HG02870 (cell line): ENCODE results near the gene FBXL7.

Source experiments
- ATAC-seq: cut with Tn5 transposase; IDR thresholded peaks from one replicate; pipeline ENCODE4 v1.9.1; 2021; ENCODE audit warnings: mild to moderate bottlenecking, moderate library complexity; ENCODE audit not compliant: unreplicated experiment

FBXL7 gene

DNA sequence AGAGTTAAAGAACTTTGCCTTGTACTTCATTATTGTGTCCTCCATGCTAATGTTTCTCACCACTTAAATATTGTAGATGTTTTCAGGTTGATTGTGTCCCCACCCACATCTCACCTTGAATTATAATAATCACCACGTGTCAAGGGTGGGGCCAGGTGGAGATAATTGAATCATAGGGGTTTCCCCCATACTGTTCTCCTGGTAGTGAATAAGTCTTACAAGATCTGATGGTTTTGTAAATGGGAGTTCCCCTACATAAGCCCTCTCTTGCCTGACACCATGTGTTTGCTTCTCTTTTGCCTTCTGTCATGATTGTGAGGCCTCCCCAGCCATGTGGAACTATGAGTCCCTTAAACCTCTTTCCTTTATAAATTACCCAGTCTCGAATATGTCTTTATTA is 248.3 kb downstream of the FBXL7 start:
- no peak for ATAC-seq

DNA sequence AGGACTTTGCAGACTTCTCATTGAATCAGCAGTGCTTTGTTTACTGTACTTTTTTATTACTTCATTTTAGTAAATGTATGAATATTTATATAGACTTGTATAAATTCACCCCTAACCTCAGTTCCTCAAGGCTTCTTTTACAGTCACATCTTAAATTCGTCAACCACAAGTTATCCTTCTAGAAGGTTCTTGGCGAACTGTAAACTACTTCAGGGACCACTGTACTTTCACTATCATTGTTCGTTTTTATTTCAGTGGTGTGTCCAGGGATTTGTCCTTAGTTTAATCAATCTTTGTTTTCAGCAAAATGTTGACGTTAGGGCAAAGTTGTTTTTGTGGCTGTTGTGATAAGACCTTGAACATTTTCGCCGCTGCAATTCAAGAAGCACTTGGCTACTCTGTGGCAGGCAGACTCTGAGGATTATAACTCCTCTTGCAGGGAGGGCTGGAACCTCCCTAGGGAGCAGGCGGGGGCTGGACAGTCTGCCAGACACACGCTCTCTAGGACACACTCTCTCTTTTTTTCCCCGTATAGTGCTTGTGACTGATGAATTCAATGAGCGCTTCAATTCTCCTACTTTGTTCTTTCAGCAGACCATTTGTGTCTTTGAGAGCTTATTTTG is 252.8 kb downstream of the FBXL7 start:
- ATAC-seq: no peak

DNA sequence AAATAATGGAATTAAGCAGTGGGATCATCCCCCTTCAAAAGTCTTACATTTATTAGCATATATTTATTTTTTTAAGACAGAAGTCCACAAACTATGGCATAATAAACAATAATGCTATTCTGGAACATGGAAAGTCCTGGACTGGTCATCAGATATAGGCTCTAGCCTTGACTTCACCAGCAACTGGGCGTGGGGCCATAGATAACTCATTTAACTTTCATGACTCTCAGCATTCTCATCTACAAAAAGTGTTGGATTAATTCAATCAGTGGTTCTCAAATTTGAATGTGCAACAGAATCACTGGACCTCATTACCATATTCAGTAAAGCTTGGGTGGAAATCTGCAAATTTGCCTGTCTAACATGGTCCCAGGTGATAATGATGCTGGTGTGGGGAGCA is 253.8 kb downstream of the FBXL7 start:
- ATAC-seq: no peak

DNA sequence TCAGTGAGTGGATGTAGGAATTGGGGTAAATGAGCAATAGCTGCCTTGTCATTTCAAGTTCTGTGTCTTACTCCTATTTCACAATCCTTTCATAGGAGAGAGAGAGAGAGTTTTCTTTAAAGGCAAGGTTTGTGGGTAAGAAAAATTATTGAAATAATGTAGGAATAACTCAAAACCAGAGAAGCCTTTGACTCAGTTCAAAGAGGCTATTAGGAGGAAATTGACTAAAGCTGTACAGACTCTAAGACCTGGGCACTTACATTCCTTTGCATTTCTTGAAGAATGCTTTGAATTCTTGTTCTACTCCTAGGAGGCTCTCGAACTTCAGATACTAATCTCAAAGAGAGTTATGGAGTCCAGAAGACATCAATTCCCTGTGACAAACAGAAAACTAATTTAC is 257.1 kb downstream of the FBXL7 start:
- ATAC-seq: no peak

DNA sequence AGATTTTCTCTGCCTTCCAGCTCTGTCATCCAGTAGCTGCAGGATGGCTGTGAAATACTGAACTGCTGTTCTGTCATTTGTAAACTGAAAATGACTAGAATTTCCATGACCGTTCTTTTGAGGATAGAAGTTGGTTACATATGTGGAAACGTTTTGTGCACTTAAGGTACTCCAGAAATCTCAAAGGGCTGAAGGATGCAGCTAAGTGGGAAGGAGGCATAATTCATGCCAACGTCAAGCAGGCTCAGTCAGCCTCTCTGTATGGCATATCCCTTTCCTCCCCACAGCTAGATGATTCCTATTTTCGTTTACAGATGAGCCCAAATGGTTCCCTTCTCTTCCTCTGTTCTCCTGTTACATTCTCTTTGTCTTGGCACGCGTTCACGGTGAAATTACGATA is 257.6 kb downstream of the FBXL7 start:
- ATAC-seq: no peak

DNA sequence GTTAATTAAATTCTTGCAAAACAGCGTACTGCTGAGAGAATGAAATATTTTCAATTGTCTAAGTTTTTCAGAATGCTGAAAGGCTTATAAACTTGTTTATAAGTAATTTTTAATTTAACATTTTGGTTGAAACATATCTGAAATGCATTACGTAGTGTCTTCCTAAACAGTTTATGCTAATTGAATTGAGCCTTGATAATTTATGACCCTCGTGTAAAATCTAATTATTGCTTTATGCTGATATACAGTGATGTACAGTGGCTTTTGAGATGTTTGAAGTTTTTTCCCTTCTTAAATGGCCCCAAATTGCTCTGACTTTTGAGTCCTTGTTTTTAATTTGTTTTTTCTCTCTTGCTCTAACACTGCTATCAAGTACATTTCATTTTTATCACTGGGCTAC is 262.7 kb downstream of the FBXL7 start:
- ATAC-seq: no peak

DNA sequence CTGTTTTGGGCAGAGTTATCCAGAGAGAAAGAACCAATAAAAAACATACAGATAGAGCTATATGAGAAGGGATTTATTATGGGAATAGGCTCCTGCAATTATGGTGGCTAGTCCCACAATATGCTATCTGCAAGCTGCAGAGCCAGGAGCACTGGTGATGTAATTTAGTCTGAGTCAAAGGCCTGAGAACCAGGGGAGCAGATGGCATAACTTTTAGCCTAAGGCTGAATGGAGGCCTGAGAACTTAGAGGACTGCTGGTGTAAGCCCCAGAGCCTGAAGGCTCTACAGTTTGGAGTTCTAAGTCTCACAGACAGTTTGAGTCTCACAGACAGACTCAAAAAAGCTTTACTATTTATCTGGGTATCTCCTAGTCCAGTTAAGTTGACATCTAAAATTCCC is 263.8 kb downstream of the FBXL7 start:
- ATAC-seq: no peak

DNA sequence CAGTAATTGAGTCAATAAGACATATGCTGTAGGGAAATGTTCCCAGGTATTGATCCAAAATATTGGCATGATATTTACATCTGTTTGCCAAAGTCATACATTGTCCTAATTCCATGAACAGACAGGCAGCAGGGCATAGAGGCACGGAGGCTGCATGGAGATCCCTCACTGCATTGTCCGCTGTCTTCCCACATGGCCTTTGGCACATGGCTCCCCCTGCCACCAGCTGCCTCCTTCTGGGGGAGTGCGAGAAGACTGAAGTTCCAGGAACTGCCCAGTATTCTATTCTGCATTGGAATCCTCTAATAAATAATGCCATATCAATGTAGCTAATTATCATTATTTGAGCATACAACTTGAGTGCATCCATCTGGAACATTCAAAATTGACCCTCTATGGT is 269.0 kb downstream of the FBXL7 start:
- no peak for ATAC-seq

DNA sequence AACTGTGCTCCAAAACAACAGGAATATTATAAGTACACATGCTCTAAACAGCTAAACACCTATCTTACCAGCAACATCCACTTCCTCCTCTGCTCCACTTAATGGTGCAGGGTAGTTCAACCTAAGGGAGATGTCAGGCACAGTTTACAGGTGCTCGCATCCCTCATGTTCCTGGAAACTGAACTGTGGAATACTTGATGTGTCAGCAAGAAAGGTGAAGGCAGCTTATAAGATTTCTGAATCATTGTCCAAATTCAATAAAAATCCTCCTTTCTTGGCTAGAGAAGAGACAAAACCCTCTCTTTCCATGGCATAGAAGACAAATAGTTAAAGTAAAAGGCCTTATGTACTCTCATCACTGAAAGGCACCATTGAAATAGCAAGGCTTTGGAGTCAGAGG is 272.2 kb downstream of the FBXL7 start:
- no peak for ATAC-seq

DNA sequence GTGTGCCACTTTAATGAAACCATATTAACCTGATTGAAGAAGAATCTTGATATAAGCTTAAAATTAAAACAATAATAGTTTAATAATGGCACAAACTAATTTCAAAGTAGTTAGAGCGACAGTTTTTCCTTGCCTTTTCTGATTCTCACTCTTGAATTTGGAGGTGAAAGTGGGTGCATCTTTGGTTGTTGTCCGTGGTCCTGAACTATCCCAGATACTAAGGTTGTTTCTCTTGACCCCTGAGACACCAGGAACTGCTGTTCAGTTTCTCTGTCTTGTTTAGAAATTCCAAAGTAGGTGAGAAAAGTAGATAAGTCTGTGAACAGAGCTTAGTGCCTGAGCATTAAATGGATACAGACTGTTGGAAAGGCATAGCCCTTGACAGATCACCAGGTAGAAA is 274.7 kb downstream of the FBXL7 start:
- ATAC-seq: no peak

DNA sequence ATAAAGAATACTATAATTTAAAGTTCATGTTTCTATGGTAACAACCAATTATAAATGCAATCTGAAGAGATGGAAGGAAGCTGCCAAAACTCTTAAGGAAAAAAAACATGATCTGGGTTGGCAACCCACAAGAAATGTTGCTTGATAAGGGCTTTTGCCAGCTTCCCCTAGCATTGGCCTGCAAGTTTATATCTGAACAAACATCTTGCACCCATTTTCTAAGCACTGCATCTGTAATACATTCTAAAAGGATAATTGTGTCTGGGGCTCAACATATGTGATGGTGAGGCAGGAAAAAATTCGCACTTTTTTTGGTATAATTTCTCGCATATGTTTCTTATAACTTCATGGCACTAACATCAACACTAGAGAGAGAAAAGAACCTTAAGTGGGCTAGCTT is 276.4 kb downstream of the FBXL7 start:
- ATAC-seq: no peak

DNA sequence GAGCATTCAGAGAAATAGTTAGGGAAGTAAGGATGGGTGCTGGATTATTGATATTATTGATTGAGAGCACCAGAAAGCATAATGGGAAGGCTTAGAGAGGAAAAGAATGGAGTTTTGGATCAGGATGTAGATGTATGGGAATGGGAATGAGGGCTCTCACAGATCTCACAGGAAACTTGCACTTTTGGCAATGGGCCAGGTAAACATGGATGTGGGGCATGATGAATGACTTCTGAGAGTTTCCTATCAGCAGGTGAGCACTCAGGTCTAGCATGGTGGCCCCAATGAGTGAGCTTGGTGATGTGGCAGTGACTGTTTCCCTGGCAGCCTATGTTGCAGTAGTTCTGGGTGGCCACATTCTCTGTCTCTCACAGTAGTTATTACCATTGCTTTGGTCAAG is 283.8 kb downstream of the FBXL7 start:
- no peak for ATAC-seq

DNA sequence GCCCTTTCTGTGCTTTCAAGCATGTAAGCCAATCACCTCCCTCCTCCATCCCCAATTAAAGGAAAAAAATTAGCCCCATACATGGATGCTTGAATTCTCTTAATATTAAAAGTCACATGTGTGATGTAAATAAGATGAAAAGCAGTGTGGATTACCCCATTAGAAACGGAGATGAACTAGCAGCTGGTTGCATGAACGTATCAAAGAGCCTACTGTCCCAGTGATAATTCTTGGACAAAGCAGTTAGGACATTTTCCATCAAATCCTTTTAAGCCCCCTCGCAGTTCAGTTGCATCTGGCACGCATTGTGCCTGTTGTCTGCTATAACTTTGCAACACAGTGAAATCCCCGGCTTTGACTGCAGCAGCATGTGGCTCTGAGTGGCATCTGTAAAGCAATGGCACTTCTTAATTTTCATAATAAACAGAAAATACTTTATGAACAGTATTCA is 285.6 kb downstream of the FBXL7 start:
- no peak for ATAC-seq

DNA sequence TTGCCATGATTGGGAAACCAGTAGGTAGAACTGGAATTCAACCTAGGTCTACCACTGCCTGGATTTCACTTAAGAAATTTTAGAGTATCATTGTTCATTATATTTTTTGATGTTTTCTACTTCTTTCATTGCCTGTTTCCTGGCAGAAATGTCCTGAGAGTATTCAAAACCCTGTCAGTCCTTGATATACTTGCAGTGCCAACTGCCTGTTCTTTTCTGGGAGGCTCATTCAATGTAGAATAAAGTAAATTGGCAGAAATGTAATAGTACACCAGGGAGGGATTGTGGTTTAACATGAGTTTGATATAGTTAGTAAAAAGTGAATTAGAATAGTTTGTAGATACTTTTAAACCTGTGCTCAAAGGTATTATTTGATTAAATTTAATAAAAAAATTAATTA is 286.3 kb downstream of the FBXL7 start:
- ATAC-seq: no peak

DNA sequence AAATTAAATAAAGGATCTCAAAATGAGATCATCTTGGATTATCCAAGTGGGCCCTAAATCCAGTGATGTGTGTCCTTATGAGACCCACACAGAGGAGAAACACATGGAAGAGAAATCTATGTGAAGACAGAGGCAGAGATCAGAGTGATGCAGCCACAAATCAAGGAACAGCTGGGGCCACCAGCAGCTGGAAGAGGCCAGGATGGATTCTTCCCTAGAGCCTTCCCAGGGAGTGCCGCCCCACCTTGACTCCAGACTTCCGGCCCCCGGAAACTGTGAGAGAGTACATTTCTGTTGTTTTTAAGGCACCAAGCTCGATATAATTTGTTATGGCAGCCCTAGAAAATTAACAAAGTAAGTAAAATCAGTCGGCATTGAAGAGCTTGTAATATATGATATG is 286.9 kb downstream of the FBXL7 start:
- ATAC-seq: no peak

DNA sequence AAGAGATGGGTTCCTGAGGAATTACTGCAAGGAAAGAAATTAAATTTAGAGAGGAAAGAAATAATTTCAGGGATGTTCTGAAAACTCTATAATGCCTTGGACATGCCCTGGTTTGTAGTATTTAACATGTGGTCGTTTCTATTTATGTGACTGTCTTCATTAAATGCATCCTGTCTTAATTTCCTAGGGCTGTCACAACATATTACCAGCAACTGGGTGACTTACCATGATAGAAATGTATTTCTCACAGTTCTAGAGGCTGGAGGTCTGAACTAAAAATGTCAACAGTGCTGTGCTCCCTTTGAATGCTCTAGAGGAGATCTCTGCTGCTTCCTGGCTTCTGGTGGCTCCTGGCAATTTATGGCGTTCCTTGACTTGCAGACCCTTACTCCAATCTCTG is 287.7 kb downstream of the FBXL7 start:
- no peak for ATAC-seq

DNA sequence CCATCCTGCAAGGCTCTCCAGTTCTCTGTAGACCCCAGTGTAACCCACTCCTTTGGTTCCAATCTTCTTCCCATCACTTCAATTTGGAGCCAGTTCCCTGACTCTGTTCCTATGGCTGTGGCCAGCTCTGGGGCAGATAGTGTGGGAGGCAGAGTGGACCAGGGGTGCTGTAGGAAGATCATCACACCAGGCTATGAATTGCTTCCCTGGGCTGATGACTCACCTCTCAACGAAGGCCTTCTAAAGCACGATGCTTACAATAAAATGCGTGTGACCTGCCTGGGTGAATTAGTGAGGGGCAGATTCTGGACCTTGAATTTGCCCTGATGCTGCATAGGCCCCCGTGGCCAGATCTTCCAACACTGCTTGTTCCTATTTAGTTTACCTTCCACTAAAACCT is 289.7 kb downstream of the FBXL7 start:
- ATAC-seq: no peak

DNA sequence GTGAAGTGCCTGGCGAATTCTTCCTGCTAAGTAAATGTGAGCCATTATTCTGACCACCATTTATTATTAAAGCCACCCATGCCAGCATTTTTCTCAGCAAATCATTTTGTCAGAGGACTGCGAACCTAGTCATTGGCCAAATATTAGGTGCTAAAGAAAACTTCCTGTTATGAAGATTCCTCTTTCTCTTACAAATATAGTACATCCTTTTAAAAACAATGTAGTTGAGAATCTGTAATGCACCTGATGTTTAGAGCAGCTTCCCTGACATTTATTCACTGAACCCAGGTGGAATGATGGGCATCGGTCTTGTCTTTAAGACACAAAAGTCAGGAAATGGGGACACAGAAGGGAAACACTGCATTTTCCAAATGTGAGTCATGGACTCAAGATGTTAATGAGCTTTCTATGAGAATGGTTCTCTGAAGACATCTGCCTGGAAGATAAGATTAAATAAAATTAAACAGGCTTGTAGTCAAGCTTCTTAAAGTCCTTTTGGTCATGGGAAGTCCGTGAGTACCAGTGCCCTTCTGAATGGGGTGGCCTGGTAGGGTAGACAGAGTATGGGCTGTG is 290.6 kb downstream of the FBXL7 start:
- ATAC-seq: no peak

DNA sequence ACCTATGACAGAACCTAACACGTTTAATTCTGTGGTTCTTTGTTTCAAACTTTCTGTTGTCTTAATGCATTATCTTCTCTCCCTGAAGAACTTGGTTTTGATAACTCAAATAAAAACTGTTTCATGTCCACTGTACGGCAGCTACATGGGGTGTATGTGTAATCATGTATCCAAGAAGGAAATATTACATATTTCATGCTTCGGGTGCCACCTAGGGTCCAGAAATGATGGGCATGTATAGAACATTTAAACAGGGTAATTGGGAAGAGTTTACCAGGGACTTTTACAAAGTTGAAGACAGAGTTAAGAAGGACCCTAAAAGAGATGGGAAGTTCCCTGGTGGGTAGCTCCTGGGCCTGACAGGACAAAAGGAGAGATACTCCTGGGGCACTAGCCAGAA is 291.3 kb downstream of the FBXL7 start:
- no peak for ATAC-seq

DNA sequence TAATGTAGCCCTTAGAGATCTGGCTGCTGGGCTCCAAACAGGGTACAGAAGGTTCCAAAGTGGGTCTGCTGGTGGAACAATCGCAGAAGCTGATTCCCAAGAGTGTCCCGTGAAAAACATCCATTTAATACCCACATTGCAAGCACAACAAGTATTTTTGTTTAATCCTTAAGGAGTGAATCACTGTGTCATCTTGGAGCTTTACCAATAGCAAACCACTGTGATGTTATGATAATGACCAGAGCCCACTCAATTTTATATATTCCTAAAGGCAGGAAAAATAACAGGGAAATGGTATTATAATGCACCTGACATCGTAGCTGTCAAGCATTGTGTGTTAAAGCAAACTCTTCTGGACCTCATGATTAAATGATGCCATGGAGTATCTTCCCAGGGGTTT is 291.9 kb downstream of the FBXL7 start:
- ATAC-seq: no peak

DNA sequence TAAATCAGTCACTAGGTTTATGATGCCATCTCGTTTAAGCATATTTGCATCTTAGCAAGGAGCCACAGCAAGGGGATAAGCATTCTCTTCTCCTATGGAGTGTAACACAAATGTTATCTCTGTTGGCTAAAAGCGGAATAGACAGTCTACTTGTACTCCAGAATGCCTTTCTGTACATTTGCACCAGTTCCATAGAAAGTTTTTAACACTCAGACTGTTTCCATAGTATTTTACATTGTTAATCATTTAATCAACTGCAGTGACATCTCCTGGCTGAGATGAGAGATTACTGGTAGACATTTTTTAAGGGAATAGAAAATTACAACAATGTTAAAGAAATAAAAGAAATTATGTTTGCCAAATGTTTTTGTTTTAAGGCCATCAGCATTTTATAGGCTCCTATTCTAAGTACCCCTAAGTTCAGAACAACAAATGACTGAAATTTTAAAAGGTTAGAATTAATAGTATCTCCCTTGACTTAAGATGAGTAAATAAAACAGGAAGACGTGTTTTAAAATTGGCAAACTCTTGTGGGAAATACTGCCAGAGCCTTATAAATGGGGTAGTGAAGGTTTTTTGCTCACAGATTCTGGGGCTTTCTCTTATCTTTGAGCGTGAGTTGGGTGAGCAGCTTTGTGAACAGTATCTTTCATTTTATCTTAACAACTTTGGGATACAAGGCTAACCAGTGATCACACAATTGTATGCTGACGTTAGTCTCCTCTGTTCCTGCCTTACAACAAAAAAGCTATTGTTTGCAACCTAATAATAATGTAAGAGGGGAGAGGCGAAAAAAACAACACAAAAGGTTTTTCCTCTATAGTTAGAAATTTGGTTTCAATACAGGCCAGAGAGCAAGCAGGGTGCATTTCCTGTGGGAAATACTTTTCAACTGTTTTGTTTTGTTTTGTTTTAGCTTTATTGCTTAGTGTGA is 294.3 kb downstream of the FBXL7 start:
- no peak for ATAC-seq

DNA sequence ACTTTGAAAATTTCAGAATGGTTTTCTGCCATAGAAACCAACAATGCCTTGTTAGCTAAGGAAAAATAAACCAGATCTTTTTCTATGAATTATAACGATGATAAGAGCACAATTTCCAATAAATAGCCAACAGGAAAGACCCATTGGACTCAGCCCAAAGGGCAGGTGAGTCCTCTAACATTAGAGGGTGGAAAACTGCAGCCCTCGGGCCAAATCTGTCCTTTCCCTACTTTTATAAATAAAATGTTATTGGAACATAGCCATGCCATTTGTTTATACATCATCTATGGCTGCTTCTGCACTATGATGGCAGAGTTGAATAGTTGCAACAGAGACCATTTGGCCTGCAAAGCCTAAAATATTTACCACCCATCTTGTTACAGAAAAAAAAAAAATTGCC is 296.1 kb downstream of the FBXL7 start:
- ATAC-seq: no peak
